Purkinje cell (primary cell): ENCODE data around the gene ZNF385C. TPM values are rescaled to one million over a fixed set of nuclear protein-coding genes. Genes with fewer than 3 reads are reported as not detected.

ENCODE experiments used
- polyA plus RNA-seq: library from polyadenylated mRNA; unstranded; fragments of >200 nt; fragmentation: Nextera tagmentation; gene quantifications from 2 replicates; pipeline ENCODE4 v1.2.1, GENCODE V29; 2014

ZNF385C gene, protein sequence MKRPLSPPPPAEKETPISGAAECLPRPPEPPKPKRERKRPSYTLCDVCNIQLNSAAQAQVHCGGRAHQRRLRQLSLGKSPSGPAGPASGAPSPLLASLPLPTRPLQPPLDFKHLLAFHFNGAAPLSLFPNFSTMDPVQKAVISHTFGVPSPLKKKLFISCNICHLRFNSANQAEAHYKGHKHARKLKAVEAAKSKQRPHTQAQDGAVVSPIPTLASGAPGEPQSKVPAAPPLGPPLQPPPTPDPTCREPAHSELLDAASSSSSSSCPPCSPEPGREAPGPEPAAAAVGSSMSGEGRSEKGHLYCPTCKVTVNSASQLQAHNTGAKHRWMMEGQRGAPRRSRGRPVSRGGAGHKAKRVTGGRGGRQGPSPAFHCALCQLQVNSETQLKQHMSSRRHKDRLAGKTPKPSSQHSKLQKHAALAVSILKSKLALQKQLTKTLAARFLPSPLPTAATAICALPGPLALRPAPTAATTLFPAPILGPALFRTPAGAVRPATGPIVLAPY
- polyA plus RNA-seq = 42.1 and 57.2 TPM in 2 replicates

DNA sequence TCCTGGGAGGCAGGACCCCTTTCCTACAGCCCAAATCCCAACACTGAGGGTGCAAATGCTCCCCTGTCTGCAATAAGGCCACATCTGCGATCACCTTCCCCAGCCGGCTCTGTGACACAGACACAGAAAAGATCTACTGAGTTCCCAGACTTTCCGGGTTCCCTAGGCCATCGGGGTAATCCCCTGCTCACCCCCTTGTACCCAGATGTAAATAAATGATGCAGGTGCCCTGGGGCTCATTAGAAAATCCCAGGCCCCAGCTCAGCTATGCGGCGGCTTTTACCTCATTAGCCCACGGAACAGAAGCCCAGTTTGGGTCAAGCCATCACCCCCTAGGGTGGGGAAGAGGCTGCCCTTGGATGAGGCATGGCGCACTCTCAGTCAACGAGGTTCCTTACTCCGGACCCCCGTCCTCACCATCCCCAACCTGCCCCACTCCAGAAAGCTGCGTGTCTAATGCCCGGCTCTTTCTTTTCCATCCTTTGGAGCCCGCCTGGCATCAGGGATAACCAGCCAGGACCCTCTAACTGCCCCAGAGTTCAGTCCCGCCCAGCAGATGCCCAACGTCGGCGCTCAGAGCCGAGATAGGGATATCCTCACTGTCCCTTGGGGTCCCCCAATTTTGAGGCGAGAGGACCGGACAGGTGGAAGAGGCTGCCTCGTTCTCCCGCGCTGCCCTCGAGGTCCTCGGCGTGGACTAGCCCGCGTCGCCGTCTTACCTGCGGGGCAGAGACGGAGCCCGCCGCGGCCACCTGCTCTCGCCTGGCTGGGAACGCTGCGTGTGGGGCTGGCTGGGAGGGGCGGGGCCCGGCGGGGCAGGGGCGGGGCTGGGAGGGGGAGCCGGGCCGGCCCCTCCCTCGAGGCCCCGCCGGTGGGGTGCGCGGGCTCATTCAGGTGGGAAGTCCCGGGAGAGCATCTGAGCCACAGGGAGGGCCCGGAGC is at the start of gene ZNF385C:
ZNF385C (minus strand) TSS at position 783 of the 941 bp plus-strand sequence. CDS start 35,417 bp downstream, outside the sequence.

GRCh38 chr17:42122371-42123303 is 24.4 kb upstream of the ZNF385C start, which contains the start of gene HSPB9:
TSS of gene HSPB9 (plus strand) at chr17:42122804. CDS start at chr17:42122851, 47 bp downstream.

GRCh38 chr17:42120770-42121769 is 22.8 kb upstream of the ZNF385C start, which contains the start of gene KAT2A:
TSS of gene KAT2A (minus strand) at chr17:42121367. CDS start at chr17:42121304, 63 bp downstream.

GRCh38 chr17:42112552-42113176 is 14.4 kb upstream of the ZNF385C start, which contains the start of gene DHX58:
TSS of gene DHX58 (minus strand) at chr17:42112714. CDS start at chr17:42111892, 822 bp downstream.

DNA sequence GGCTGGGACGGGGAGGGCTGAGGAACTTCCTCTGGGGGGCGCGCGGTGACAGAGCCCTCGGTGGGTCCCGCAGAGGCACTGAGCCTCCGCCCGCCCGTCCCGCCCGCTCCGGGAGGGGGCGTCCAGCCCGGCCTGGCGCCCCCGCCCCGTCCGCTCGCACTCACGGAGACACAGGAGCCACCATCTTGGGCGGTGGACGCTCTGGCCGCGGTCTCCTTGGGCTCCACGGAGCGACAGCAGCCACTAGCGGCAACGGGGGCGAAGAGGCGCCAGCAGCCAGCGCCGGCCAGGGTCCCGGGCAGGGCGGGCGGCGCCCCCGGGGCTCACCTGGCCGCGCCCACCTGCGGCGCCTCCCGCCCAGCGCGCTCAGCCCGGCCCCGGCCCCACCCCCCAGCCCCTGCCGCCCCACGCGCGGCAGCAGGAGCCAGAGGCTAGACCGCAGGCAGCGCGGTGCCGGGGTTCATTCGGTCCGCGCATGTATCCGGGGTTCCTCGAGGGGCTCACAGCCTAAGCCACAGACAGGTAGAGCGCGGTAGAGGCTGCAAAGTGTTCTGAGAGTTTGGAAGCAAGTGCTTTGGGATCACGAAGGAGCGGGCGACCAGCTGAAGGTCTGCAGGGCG is 47.8 kb downstream of the ZNF385C start, which contains the start of gene C17orf113:
C17orf113 (minus strand) TSS at position 209 of the 620 bp plus-strand sequence. CDS start 7,225 bp downstream, outside the sequence.

DNA sequence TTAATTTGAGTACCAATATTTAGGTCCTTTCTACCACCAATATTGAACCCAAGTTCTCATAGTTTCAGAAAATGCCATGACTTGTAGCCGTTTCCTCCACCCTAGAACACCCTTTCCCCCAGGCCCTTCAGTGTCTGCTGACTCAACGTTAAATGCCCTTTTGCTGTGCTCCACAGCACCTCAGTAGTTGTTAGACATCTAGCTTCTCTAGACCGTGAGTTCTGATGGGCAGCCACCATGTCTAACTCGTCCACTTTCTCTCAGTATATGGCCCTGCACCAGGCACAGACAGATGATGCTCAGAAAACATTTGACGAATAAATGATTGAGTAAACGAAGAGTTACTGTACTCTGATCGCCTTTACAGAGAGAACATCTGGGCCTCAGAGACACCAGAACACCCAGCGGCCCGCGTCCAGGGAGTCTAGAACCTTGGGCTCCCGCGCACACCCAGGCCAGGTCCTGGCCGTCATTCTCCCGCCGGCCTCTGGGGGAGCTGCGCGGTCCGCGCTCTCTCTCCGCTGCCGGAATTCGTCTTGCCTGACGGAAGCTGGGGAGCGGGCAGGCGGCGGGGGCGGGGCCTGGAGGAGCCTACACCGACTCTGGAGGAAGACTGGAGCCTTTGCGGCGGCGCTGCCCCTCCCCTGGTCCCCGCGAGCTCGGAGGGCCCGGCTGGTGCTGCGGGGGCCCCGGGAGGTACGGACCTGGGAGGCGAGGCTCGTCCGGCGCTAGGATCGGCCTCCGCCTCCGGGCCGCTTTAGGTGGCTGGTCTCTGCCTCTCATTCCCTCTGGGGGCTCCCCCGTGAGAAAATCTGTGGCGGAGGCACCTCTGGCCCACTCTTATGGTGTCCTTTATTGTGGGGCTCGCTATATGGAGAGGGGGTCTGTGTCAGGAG is 78.5 kb downstream of the ZNF385C start, which contains the start of gene NKIRAS2:
NKIRAS2 (plus strand) TSS at position 582 of the 896 bp plus-strand sequence. CDS start 1,488 bp downstream, outside the sequence.

DNA sequence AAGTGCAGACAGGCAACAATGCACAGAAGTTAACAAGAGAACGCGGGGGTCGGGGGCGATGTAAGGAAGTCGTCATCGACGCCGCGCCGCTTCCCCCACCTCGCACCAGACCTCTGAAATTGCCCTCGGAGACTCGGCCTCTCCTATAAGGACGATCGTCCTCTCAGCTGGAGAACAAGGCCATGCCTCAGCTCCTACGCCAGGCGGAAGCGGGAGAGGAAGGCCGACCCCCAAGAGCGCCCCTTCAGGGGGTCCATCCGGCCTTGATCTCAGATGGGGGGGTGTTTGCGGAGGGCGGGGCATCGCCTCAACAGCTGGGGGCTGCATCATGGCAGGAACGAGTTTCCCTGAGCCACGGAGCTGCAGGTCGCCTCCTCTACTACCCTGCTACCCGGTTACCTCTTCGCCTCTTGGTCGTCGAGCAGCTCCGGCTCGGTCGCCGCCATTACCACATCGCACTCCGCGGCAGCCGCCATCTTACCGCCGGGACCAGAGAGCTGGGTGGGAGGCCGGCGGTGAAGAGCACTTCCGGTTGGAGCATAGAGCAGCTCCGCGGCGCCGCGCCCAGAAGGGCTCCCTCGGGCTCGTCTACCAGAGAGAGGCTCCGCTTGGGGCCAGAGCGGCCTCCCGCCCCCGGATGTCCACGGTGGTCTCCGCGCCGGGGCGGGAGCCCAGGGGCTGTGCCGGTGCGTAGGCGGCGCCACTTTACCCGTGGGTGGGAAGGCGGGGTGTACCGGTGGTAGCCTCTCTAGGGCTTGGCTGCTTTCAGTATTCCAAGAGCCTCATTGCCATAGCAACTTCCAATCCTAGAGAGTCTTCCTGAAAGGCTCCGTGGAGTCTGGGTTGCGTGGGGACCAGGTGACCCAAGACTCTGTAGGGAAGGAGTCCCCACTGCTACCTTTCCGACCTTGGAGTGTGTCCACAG is 81.1 kb downstream of the ZNF385C start, which contains the start of gene DNAJC7:
DNAJC7 (minus strand) TSS at position 499 of the 925 bp plus-strand sequence; CDS start at position 476, 23 bp downstream.

Other genes with a start within 250 kb of the ZNF385C start
- 3.2 and 5.1 TPM in 2 replicates for gene KLHL11, start 233.1 kb downstream of the ZNF385C start, polyA plus RNA-seq
- 40.6 and 43.7 TPM in 2 replicates for gene ACLY, start 179.5 kb downstream of the ZNF385C start, polyA plus RNA-seq
- 6.8 TPM in 1 of 2 replicates, not detected in the other for gene ODAD4, start 167.9 kb downstream of the ZNF385C start, polyA plus RNA-seq
- gene CNP, start 131.7 kb downstream of the ZNF385C start, polyA plus RNA-seq = 5.6 and 7.3 TPM in 2 replicates
- 58.9 and 120 TPM in 2 replicates for gene DNAJC7, start 81.0 kb downstream of the ZNF385C start, polyA plus RNA-seq
- gene NKIRAS2, start 78.4 kb downstream of the ZNF385C start, polyA plus RNA-seq = 0.69 and 1.6 TPM in 2 replicates
- 0.91 and 2.4 TPM in 2 replicates for gene C17orf113, start 47.9 kb downstream of the ZNF385C start, polyA plus RNA-seq
- gene DHX58, start 14.2 kb upstream of the ZNF385C start, polyA plus RNA-seq = 27.4 and 68.3 TPM in 2 replicates
- gene KAT2A, start 22.9 kb upstream of the ZNF385C start, polyA plus RNA-seq = 11.8 and 17.1 TPM in 2 replicates
- 0.62 TPM in 1 of 2 replicates, not detected in the other for gene HSPB9, start 24.3 kb upstream of the ZNF385C start, polyA plus RNA-seq
- gene RAB5C, start 56.5 kb upstream of the ZNF385C start, polyA plus RNA-seq = 0.46 and 1.3 TPM in 2 replicates
- gene KCNH4, start 82.7 kb upstream of the ZNF385C start, polyA plus RNA-seq = not detected in 2 replicates
- gene HCRT, start 87.0 kb upstream of the ZNF385C start, polyA plus RNA-seq = not detected in 2 replicates
- gene GHDC, start 96.0 kb upstream of the ZNF385C start, polyA plus RNA-seq = 0.25 and 1.2 TPM in 2 replicates
- 0.52 and 2.0 TPM in 2 replicates for gene STAT5B, start 177.9 kb upstream of the ZNF385C start, polyA plus RNA-seq
- gene STAT5A, start 190.0 kb upstream of the ZNF385C start, polyA plus RNA-seq = not detected in 2 replicates